AG04450 (cell line): ENCODE data around the gene NTPCR. TPM values are rescaled to one million over a fixed set of nuclear protein-coding genes. Genes with fewer than 3 reads are reported as not detected.

Experiments
- CTCF ChIA-PET: fragments of 300-600, 350-600 bp; formaldehyde crosslinking; extraction: SDS; loops from one replicate; lab custom pipeline; 2022; ENCODE audit warnings: antibody characterized with exemption, inconsistent platforms; lab: Charles Lee
- POLR2A ChIA-PET: fragments of 350-600 bp; formaldehyde crosslinking; extraction: SDS; loops from one replicate; lab custom pipeline; 2021; ENCODE audit warnings: antibody characterized with exemption, inconsistent platforms; lab: Yijun Ruan, JAX
- DNase-seq: peaks from one replicate; pipeline ENCODE4 v3.0.0-alpha.2; 2011; ENCODE audit warnings: low read depth, low spot score
- H3K27ac ChIP-seq: one replicate; pipeline ENCODE4 v1.5.1; 2012; ENCODE audit warnings: low read depth, low read length, control low read depth
- H3K27me3 ChIP-seq: one replicate; pipeline ENCODE4 v1.6.0; 2012; ENCODE audit warnings: low read length; ENCODE audit not compliant: control insufficient read depth, insufficient read depth
- H3K4me3 ChIP-seq: 2 replicates; pipeline ENCODE4 v1.5.1; 2011; ENCODE audit warnings: mild to moderate bottlenecking, low read depth, low read length, control low read depth
- H3K9me3 ChIP-seq: 2 replicates; pipeline ENCODE4 v1.5.1; 2012; ENCODE audit warnings: low read length; ENCODE audit not compliant: control insufficient read depth, insufficient read depth
- CTCF ChIP-seq: IDR thresholded peaks from 2 replicates; pipeline ENCODE4 v1.5.1; 2011; ENCODE audit warnings: low read depth, low read length, control low read depth, inconsistent platforms
- polyA plus RNA-seq: library from polyadenylated mRNA; depleted of rRNA; stranded (reverse); fragments of >200 nt; gene quantifications from 2 replicates; pipeline ENCODE4 v1.2.3, GENCODE V29; 2011

The NTPCR gene
- polyA plus RNA-seq, 1 experiment = 59.0 TPM

- Histone ChIP-seq H3K27me3 (no peaks in the 10 kb centered on the region), H3K9me3 (peaks cover 5% of the 10 kb centered on the region; the same call in 1 of the 2 replicates), H3K27ac (no peak overlapping the region), H3K4me3 (no peak overlapping the region)
- CTCF ChIA-PET = interaction anchor here (1.4 kb wide), 1 partner anchor 30 kb away, joined by 3 read pairs; no protein-coding TSS in a partner anchor
- POLR2A ChIA-PET = interaction anchor here (0.6 kb wide), 1 partner anchor 115 kb away, joined by 3 read pairs; no protein-coding TSS in a partner anchor
- TF ChIP-seq CTCF = no peak
- no peak for DNase-seq
These were observed 33.0 kb downstream of the NTPCR start for GRCh38 chr1:232983375-232983774.

DNA sequence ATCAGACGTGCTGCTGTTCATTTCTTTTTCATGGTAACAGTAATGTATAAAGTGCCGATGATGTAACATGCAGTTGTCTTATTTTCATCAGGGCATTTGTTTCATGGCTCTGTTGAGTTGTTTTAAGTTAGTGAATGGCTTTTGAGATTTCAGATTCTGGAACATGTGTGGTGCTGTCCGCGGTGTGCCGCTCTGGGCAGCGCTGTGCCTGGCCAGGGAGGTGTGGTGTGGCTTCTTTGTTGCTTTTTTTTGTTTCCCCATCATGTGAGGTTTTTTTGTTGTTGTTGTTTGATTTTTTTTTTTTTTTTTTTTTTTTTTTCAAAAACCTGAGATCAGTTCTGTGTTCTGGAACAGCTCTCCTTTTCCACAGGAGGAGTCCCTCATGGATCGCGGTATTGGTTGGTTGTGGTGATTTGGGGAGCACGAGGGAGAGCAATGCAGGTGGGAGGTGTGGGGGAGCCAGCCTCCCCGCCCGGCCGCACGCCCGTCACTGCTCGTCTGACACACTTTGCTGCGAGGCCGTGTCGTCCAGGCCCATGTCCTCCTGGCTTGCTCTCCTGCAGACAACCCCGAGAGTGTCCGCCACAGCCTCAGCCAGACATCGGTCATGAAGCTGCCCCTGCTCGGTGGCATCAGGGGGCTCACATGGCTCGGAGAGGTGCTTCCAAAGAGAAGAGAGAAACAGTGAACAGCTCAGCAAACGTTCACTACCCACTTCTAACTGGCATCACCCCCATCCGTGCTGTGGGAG is 33.6 kb downstream of the NTPCR start:
- H3K4me3 ChIP-seq = no peak overlapping the region
- POLR2A ChIA-PET = interaction anchor here (0.6 kb wide), 1 partner anchor 114 kb away, joined by 3 read pairs; no protein-coding TSS in a partner anchor
- no peaks in the 10 kb centered on the region for H3K27me3 ChIP-seq
- H3K9me3 ChIP-seq = peaks cover 5% of the 10 kb centered on the region; the same call in 1 of the 2 replicates
- CTCF ChIA-PET = interaction anchor here (0.7 to 1.4 kb wide), 2 partner anchors 13 to 31 kb away, joined by 3 to 5 read pairs; no protein-coding TSS in a partner anchor
- DNase-seq = no peak
- TF ChIP-seq CTCF = no peak
- no peak overlapping the region for H3K27ac ChIP-seq

DNA sequence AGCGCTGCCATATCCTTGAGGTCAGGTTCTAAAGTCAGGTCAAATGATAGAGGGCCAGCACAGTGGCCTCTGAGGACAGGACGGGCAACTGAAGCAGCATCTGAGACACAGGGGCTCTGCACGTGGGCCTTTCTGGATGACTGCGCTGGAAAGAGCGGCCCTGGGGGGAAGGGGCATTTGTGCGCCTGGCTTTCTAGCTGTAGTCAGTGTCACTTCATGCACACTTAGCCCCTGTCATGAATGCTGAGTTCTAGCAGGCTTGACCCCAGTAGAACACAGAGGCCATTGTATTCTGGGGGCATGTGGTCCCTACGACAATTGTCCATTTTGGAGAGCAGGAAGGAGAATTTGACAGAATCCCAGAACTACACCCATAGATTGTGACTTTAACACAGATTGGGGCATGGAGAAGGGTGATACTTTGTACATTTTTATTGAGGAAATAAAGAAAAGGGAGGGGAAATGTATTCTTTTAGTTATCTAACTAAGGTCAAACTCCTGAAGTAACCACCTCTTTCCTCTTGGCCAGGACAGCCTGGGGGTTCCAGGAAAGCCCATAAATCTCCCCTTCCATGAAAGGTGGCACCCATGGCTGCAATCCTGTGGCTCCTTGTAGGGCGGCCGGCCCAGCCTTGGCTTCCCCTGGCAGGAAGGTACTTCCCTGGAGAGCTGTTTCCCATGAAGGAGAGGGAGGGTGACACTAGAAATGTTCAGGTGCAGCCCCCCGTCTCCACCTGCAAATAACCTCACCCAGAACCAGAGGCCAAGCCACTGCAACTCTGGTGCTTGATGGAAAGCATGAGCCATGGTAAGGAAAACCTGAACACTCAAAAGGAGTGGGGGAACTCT is 34.4 kb downstream of the NTPCR start:
- no peak for TF ChIP-seq CTCF
- Histone ChIP-seq H3K9me3 (peaks cover 5% of the 10 kb centered on the region; the same call in 1 of the 2 replicates), H3K4me3 (no peak overlapping the region), H3K27ac (no peak overlapping the region), H3K27me3 (no peaks in the 10 kb centered on the region)
- ChIA-PET POLR2A (no interaction called here), CTCF (interaction anchor here (0.7 kb wide), 1 partner anchor 12 kb away, joined by 5 read pairs; no protein-coding TSS in a partner anchor)
- no peak for DNase-seq

DNA sequence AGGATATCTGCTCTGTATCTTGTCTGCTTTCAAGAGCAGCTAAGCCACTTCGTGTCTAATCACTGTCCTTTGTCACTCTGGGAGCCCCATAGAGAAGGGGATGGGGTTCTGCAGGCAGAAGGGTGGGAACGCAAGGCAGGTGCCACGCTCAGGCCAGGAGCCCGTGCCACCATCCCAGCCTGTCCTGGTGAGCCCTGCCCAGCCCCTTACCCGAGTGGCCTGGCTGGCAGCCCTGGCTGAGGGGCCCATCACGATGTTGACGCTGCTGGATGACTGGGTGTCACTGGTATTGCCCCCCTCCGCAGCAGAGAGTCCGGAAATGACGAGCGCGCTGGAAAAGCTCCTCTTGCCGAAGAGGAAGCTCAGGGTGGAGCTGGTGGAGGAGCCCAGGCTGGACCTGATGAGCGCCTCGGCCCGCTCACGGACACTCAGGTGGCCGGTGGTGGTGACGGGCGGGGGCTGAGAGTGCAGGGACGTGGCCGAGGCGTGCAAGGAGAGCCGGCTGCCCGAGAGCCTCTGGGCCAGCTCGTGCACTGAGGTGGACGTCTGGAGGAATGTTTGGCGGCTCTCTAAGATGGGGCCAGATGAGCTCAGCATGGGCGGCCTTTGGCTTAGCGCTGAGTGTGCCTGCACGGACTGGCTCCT is 35.6 kb downstream of the NTPCR start:
- H3K27me3 ChIP-seq = no peaks in the 10 kb centered on the region
- H3K9me3 ChIP-seq = peaks cover 5% of the 10 kb centered on the region; the same call in 1 of the 2 replicates
- no peak overlapping the region for H3K27ac ChIP-seq
- DNase-seq = no peak
- CTCF ChIA-PET = no interaction called here
- no peak for TF ChIP-seq CTCF
- no peak overlapping the region for H3K4me3 ChIP-seq
- POLR2A ChIA-PET = interaction anchor here (0.9 kb wide), 1 partner anchor 10 kb away, joined by 3 read pairs; no protein-coding TSS in a partner anchor
